Subcutaneous adipose tissue (tissue), 4 donors: ENCODE data around the gene TSKS. TPM values are rescaled to one million over a fixed set of nuclear protein-coding genes. Genes with fewer than 3 reads are reported as not detected.

ENCODE experiments used
- total RNA-seq, 4 donors: library from RNA; depleted of rRNA; stranded (reverse); fragments of >200 nt; gene quantifications; one replicate each; pipeline ENCODE4 v1.1.0, GENCODE V29; 2016
- TF ChIP-seq, protein P1 (sequence below): fragments of 450-650 bp; IDR thresholded peaks from one replicate; pipeline ENCODE4 v1.5.1; 2016; ENCODE audit warnings: low read depth, mild to moderate bottlenecking, control low read depth, antibody characterized with exemption, moderate library complexity

TSKS gene
- total RNA-seq, 4 donors from 2014 or later: 0.49 to 2.8 (median 0.59) TPM

DNA sequence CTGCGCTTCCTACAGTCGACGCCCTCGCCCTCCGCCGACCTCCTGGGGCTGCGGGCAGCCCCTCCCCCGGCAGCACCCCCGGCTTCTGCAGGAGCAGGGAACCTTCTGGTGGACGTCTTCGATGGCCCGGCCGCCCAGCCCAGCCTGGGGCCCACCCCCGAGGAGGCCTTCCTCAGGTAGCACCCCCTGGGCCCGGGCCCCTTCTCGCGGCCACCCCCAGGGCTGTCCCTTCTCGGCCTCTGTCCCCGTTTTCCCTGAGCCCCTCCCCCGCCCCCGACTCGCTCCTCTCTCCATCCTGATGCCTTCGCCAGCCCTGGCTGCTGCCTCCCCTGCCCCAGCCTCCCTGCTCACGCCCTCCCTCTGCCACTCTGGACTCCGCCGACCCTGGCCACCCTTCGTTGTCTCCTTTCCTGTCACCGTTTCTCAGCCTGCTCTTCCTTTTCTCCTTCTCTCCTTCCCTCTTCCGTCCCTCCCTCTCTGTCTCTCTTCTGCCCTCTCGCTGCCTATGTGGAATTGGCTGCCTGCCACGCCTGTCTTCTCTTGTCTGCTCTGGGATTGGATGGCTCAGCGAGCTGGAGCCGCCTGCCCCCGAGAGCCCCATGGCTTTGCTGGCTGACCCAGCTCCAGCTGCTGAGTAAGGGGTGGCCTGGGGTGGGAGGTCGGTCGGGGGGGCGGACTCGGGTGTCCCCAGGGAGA is 39.0 kb upstream of the TSKS start:
- TF ChIP-seq, protein P1, sequence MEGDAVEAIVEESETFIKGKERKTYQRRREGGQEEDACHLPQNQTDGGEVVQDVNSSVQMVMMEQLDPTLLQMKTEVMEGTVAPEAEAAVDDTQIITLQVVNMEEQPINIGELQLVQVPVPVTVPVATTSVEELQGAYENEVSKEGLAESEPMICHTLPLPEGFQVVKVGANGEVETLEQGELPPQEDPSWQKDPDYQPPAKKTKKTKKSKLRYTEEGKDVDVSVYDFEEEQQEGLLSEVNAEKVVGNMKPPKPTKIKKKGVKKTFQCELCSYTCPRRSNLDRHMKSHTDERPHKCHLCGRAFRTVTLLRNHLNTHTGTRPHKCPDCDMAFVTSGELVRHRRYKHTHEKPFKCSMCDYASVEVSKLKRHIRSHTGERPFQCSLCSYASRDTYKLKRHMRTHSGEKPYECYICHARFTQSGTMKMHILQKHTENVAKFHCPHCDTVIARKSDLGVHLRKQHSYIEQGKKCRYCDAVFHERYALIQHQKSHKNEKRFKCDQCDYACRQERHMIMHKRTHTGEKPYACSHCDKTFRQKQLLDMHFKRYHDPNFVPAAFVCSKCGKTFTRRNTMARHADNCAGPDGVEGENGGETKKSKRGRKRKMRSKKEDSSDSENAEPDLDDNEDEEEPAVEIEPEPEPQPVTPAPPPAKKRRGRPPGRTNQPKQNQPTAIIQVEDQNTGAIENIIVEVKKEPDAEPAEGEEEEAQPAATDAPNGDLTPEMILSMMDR: no peak

DNA sequence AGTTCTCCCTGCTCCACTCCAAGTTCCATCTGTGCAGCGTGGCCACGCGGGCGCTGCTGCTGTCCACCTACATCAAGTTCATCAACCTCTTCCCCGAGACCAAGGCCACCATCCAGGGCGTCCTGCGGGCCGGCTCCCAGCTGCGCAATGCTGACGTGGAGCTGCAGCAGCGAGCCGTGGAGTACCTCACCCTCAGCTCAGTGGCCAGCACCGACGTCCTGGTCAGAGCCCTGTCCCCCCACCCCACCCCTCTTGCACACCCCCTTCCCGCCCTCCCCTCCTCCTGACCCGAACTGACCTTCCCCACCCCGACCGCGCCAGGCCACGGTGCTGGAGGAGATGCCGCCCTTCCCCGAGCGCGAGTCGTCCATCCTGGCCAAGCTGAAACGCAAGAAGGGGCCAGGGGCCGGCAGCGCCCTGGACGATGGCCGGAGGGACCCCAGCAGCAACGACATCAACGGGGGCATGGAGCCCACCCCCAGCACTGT is 38.3 kb upstream of the TSKS start:
- TF ChIP-seq, protein P1: no peak

DNA sequence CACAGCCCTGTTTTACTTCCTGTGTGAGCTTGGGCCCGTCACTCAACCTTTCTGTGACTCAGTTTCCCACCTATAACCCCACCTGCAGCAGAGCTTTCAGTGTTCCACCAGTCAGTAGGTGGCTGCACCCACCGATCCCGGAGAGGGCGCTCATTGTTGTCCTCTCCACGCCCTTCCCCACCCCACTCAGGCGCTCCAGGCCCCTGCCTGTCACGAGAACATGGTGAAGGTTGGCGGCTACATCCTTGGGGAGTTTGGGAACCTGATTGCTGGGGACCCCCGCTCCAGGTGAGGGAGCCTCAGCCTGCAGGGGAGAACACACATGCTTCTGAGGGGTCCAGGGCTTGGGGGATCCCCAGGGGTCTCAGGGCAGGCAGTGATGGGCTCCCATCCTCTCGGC is 37.7 kb upstream of the TSKS start:
- TF ChIP-seq, protein P1: no peak

DNA sequence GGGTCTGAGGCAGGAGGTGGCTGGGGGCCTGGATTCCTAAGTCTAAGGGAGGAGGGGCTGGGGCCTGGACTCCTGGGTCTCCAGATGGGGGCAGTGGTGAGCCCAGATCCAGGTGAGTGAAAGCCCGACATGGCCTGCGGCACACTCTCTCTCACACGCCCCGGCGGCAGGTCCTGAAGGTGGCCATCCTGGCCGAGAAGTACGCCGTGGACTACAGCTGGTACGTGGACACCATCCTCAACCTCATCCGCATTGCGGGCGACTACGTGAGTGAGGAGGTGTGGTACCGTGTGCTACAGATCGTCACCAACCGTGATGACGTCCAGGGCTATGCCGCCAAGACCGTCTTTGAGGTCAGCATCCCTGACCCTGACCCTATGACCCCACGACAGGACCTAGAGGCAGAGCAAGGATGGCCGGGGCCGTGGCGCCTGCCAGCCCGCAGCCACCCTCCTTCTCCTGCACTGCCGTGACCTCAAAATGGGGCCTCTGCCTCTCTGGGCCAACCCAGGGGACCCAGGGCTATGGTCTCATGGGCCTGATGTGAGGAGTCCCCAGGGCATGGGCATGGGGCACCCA is 36.8 kb upstream of the TSKS start:
- TF ChIP-seq, protein P1: no peak

DNA sequence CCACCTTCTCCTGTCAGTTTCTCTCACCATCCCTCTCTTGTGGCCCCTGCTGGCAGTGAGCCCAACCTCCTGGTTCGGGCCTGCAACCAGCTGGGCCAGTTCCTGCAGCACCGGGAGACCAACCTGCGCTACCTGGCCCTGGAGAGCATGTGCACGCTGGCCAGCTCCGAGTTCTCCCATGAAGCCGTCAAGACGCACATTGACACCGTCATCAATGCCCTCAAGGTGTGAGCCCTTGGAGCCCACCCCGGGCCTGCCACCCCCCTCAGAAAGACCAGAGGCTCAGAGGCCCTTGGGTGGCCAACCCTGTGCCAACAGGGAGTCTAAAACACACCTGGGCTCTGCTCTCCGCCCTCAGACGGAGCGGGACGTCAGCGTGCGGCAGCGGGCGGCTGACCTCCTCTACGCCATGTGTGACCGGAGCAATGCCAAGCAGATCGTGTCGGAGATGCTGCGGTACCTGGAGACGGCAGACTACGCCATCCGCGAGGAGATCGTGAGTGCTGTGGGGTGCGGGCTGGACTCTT is 36.2 kb upstream of the TSKS start:
- TF ChIP-seq, protein P1: no peak

DNA sequence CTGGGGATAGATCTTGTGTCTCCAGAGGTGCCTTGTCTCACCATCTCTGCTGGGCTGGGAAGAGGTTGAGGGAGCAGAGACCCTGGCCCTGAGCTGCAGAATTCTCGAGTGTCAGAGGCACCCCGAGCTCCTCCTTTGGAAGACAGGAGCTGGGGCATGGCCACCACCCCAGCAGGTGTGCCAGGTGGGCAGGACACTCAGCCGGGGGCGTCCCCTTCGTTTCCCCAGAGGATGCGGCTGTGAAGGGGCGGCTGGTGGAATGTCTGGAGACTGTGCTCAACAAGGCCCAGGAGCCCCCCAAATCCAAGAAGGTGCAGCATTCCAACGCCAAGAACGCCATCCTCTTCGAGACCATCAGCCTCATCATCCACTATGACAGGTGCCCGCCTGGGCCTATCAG is 35.5 kb upstream of the TSKS start:
- TF ChIP-seq, protein P1: no peak

DNA sequence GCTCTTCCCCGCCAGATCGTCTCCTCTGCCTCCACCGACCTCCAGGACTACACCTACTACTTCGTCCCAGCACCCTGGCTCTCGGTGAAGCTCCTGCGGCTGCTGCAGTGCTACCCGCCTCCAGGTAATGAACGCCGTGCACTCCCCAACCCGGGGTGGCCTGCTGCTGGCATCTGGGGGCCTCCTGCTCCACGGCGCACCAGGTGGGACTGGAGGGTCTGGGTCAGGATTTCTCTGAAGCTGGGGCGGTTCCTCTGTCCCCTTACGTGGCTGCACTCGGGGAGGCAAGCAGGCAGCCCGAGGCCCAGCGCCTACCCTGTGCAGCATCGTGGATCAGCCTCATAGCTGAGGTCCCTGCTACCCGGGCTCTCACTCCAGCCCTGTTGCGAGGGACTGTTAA is 32.5 kb upstream of the TSKS start:
- TF ChIP-seq, protein P1: no peak
